ENCODE results near the gene TMPRSS15. TPM values are rescaled to one million over a fixed set of nuclear protein-coding genes. Genes with fewer than 3 reads are reported as not detected.

Gene TMPRSS15
- total RNA-seq, 1 experiment from 2014 or later, result not detected

GRCh38 chr21:18350216-18350615 lies 53.4 kb downstream of the TMPRSS15 start:
- DNase-seq (ENCODE audit: low read depth), result peak; percentile 67

- DNase-seq (ENCODE audit: low read depth), result no peak
Observed at GRCh38 chr21:18349468-18349867, 54.1 kb downstream of the TMPRSS15 start.

- peak; percentile 61 for DNase-seq (ENCODE audit: low read depth)
Observed at GRCh38 chr21:18340387-18340942, 63.1 kb downstream of the TMPRSS15 start.

GRCh38 chr21:18335651-18336236 lies 67.8 kb downstream of the TMPRSS15 start:
- DNase-seq (ENCODE audit: low read depth), result no peak

- DNase-seq (ENCODE audit: low read depth), result peak; percentile 74
Observed at GRCh38 chr21:18334066-18334465, 69.5 kb downstream of the TMPRSS15 start.

GRCh38 chr21:18318156-18318555 lies 85.4 kb downstream of the TMPRSS15 start:
- no peak for DNase-seq (ENCODE audit: low read depth)

- no peak for DNase-seq (ENCODE audit: low read depth)
Observed at GRCh38 chr21:18298228-18298627, 105.4 kb downstream of the TMPRSS15 start.

- no peak for DNase-seq (ENCODE audit: low read depth)
Observed at GRCh38 chr21:18294100-18294499, 109.5 kb downstream of the TMPRSS15 start.

GRCh38 chr21:18289876-18290275 lies 113.7 kb downstream of the TMPRSS15 start:
- no peak for DNase-seq (ENCODE audit: low read depth)

- no peak for DNase-seq (ENCODE audit: low read depth)
Observed at GRCh38 chr21:18285379-18285778, 118.2 kb downstream of the TMPRSS15 start.

GRCh38 chr21:18275781-18276180 lies 127.8 kb downstream of the TMPRSS15 start:
- DNase-seq (ENCODE audit: low read depth), result no peak

- no peak for DNase-seq (ENCODE audit: low read depth)
Observed at GRCh38 chr21:18274370-18274769, 129.2 kb downstream of the TMPRSS15 start.

- DNase-seq (ENCODE audit: low read depth), result no peak
Observed at GRCh38 chr21:18273400-18273799, 130.2 kb downstream of the TMPRSS15 start.

GRCh38 chr21:18269856-18270255 lies 133.7 kb downstream of the TMPRSS15 start:
- no peak for DNase-seq (ENCODE audit: low read depth)

GRCh38 chr21:18268906-18269305 lies 134.7 kb downstream of the TMPRSS15 start:
- no peak for DNase-seq (ENCODE audit: low read depth)

GRCh38 chr21:18267496-18267895 lies 136.1 kb downstream of the TMPRSS15 start:
- DNase-seq (ENCODE audit: low read depth), result no peak

GRCh38 chr21:18265944-18266343 lies 137.6 kb downstream of the TMPRSS15 start:
- DNase-seq (ENCODE audit: low read depth), result no peak

- no peak for DNase-seq (ENCODE audit: low read depth)
Observed at GRCh38 chr21:18253799-18254198, 149.8 kb downstream of the TMPRSS15 start.

- no peak for DNase-seq (ENCODE audit: low read depth)
Observed at GRCh38 chr21:18253221-18253620, 150.4 kb downstream of the TMPRSS15 start.

- no peak for DNase-seq (ENCODE audit: low read depth)
Observed at GRCh38 chr21:18252680-18253079, 150.9 kb downstream of the TMPRSS15 start.

- DNase-seq (ENCODE audit: low read depth), result no peak
Observed at GRCh38 chr21:18252256-18252655, 151.3 kb downstream of the TMPRSS15 start.

- no peak for DNase-seq (ENCODE audit: low read depth)
Observed at GRCh38 chr21:18251065-18251464, 152.5 kb downstream of the TMPRSS15 start.

GRCh38 chr21:18249672-18250071 lies 153.9 kb downstream of the TMPRSS15 start:
- peak; percentile 11 for DNase-seq (ENCODE audit: low read depth)

GRCh38 chr21:18248171-18248570 lies 155.4 kb downstream of the TMPRSS15 start:
- DNase-seq (ENCODE audit: low read depth), result no peak

All from HT1080 (cell line).